PC-3 (cell line): ENCODE measurements around the gene SGO2. TPM values are rescaled to one million over a fixed set of nuclear protein-coding genes. Genes with fewer than 3 reads are reported as not detected.

Experiments used
- ATAC-seq: fragments of 200-7000 bp; cut with Tn5 transposase; 2 replicates; pipeline ENCODE4 v1.9.1; 2020; ENCODE audit warnings: mild to moderate bottlenecking, moderate library complexity
- BruUV-seq: library from RNA; stranded (reverse); fragments of 400-500 nt; replicated peaks from 2 replicates; lab custom pipeline; 2021; lab: Mats Ljungman, UMichigan
- CTCF ChIA-PET: fragments of 300-600 bp; sonication (Branson Sonifier 250); formaldehyde crosslinking; loops from one replicate; lab custom pipeline; 2022; ENCODE audit warnings: antibody characterized with exemption; lab: Charles Lee
- POLR2A ChIA-PET: fragments of 300-600 bp; sonication (Branson Sonifier 250); formaldehyde crosslinking; loops from one replicate; lab custom pipeline; 2022; ENCODE audit warnings: antibody characterized with exemption; ENCODE audit not compliant: unreplicated experiment; lab: Charles Lee
- DNase-seq: peaks from one replicate; pipeline ENCODE4 v3.0.0-alpha.2; 2015
- H2AFZ ChIP-seq: fragments of 300-600 bp; sonication (generic); 2 replicates; pipeline ENCODE4 v1.6.0; 2016; ENCODE audit warnings: antibody characterized with exemption, low read length
- H3F3A ChIP-seq: fragments of 300-600 bp; sonication (generic); one replicate; pipeline ENCODE4 v1.6.0; 2017; ENCODE audit warnings: antibody characterized with exemption, low read length, control low read depth, mild to moderate bottlenecking; ENCODE audit not compliant: unreplicated experiment
- H3K27ac ChIP-seq: fragments of 300-600 bp; sonication (generic); 2 replicates; pipeline ENCODE4 v1.5.1; 2016; ENCODE audit warnings: mild to moderate bottlenecking, low read length
- H3K27me3 ChIP-seq: fragments of 300-600 bp; sonication (generic); 2 replicates; pipeline ENCODE4 v1.6.1; 2016; ENCODE audit warnings: low read length, mixed read lengths
- H3K36me3 ChIP-seq: fragments of 300-600 bp; sonication (generic); 2 replicates; pipeline ENCODE4 v1.6.1; 2016; ENCODE audit warnings: low read depth, mixed run types, low read length, mixed read lengths
- H3K4me1 ChIP-seq: fragments of 300-600 bp; sonication (generic); 2 replicates; pipeline ENCODE4 v1.5.1; 2016; ENCODE audit warnings: low read length; ENCODE audit not compliant: insufficient read depth
- H3K4me2 ChIP-seq: fragments of 300-600 bp; sonication (generic); 2 replicates; pipeline ENCODE4 v1.6.0; 2016; ENCODE audit warnings: low read length
- H3K4me3 ChIP-seq: fragments of 300-600 bp; sonication (generic); 2 replicates; pipeline ENCODE4 v1.5.1; 2016; ENCODE audit warnings: mild to moderate bottlenecking, low read length, mixed read lengths
- H3K79me2 ChIP-seq: fragments of 300-600 bp; sonication (generic); 2 replicates; pipeline ENCODE4 v1.6.1; 2017; ENCODE audit warnings: low read length, mixed read lengths
- H3K9ac ChIP-seq: fragments of 300-600 bp; sonication (generic); 2 replicates; pipeline ENCODE4 v1.6.0; 2016; ENCODE audit warnings: mild to moderate bottlenecking, low read length
- H3K9me2 ChIP-seq: fragments of 300-600 bp; sonication (generic); replicated peaks from 2 replicates; pipeline ENCODE4 v1.6.1; 2016; ENCODE audit warnings: mixed run types, low read length, mixed read lengths
- H3K9me3 ChIP-seq: fragments of 300-600 bp; sonication (generic); 2 replicates; pipeline ENCODE4 v1.6.1; 2016; ENCODE audit warnings: low read length, mixed read lengths
- H4K20me1 ChIP-seq: fragments of 300-600 bp; sonication (generic); 2 replicates; pipeline ENCODE4 v1.6.1; 2016; ENCODE audit warnings: low read length, mixed read lengths
- CTCF ChIP-seq: fragments of 300-600 bp; sonication (generic); conservative IDR thresholded peaks from 2 replicates; pipeline ENCODE4 v1.5.1; 2017; ENCODE audit warnings: antibody characterized with exemption, low read depth, mild to moderate bottlenecking, low read length
- EZH2 ChIP-seq: fragments of 300-600 bp; sonication (generic); IDR thresholded peaks from one replicate; pipeline ENCODE4 v1.6.1; 2017; ENCODE audit warnings: antibody characterized with exemption, mild to moderate bottlenecking, low read length; ENCODE audit not compliant: unreplicated experiment
- EZH2phosphoT487 ChIP-seq: fragments of 300-600 bp; sonication (generic); IDR thresholded peaks from 2 replicates; pipeline ENCODE4 v1.6.1; 2018; ENCODE audit warnings: mild to moderate bottlenecking, antibody characterized with exemption, low read length, borderline replicate concordance
- intact Hi-C: fragments of 100-400 bp; cut with micrococcal nuclease; formaldehyde crosslinking; loops from 2 replicates; pipeline ENCODE4 v1.9.0; 2023
- total RNA-seq: library from RNA; depleted of rRNA; stranded (reverse); fragments of >200 nt; gene quantifications from 2 replicates; pipeline ENCODE4 v1.2.3, GENCODE V29; 2014

Gene SGO2
- total RNA-seq, 1 experiment from 2014 or later, result 25.6 TPM

GRCh38 chr2:200567932-200568331 is 41.9 kb downstream of the SGO2 start:
- no peak overlapping the region for H3K4me3 ChIP-seq
- ChIA-PET CTCF (no interaction called here), POLR2A (no interaction called here)
- H4K20me1 ChIP-seq, result no peaks in the 10 kb centered on the region
- intact Hi-C loops, result no loop called here
- H3F3A ChIP-seq, result no peaks in the 10 kb centered on the region
- H2AFZ ChIP-seq, result no peak overlapping the region
- no TSS peak for BruUV-seq
- no peaks in the 10 kb centered on the region for H3K4me1 ChIP-seq
- peaks cover 16% of the 10 kb centered on the region; the same call in 1 of the 2 replicates for H3K36me3 ChIP-seq
- H3K9me3 ChIP-seq, result no peaks in the 10 kb centered on the region
- no peak overlapping the region for H3K27ac ChIP-seq
- H3K4me2 ChIP-seq, result no peak overlapping the region
- DNase-seq (no peak), ATAC-seq (no peak)
- H3K9me2 ChIP-seq, result no peaks in the 10 kb centered on the region
- no peaks in the 10 kb centered on the region for H3K27me3 ChIP-seq
- no peaks in the 10 kb centered on the region for H3K79me2 ChIP-seq
- no peak overlapping the region for H3K9ac ChIP-seq
- no peak for TF ChIP-seq EZH2phosphoT487
- TF ChIP-seq EZH2, result no peak
- TF ChIP-seq CTCF, result no peak

- peak; percentile 69 for TF ChIP-seq CTCF
- no peak for TF ChIP-seq EZH2phosphoT487
- TF ChIP-seq EZH2, result no peak
- BruUV-seq, result no TSS peak
- ATAC-seq, result no peak
- H3K36me3 ChIP-seq, result peaks cover 11% of the 10 kb centered on the region; the same call in 1 of the 2 replicates
- peak; percentile 60 for DNase-seq
- peaks cover 5% of the 10 kb centered on the region for H3F3A ChIP-seq
- H3K9me3 ChIP-seq, result no peaks in the 10 kb centered on the region
- POLR2A ChIA-PET, result interaction anchor here (0.6 kb wide), 1 partner anchor 136 kb away, joined by 5 read pairs; no protein-coding TSS in a partner anchor
- intact Hi-C loops, result loop anchor here (1.0 to 10.0 kb wide), 3 partner anchors 127 to 604 kb away; partner anchors contain the start of genes NIF3L1 and PPIL3
- H3K4me1 ChIP-seq, result no peaks in the 10 kb centered on the region
- H2AFZ ChIP-seq, result no peak overlapping the region
- H3K79me2 ChIP-seq, result no peaks in the 10 kb centered on the region
- CTCF ChIA-PET, result interaction anchor here (0.6 to 0.7 kb wide), 5 partner anchors 39 to 492 kb away, joined by 3 to 9 read pairs (median 6); no protein-coding TSS in a partner anchor
- no peak overlapping the region for H3K4me3 ChIP-seq
- H3K9ac ChIP-seq, result no peak overlapping the region
- H3K27ac ChIP-seq, result no peak overlapping the region
- H3K27me3 ChIP-seq, result no peaks in the 10 kb centered on the region
- H3K4me2 ChIP-seq, result no peak overlapping the region
- no peaks in the 10 kb centered on the region for H4K20me1 ChIP-seq
- H3K9me2 ChIP-seq, result no peaks in the 10 kb centered on the region
Measured at GRCh38 chr2:200575957-200576356, 50.0 kb downstream of the SGO2 start.

GRCh38 chr2:200577027-200577426 is 51.0 kb downstream of the SGO2 start:
- H3K36me3 ChIP-seq, result 0 out of 2 replicates have a peak, but pooled peaks cover 2% of the 10 kb centered on the region
- ChIA-PET POLR2A (no interaction called here), CTCF (no interaction called here)
- H3K27ac ChIP-seq, result no peak overlapping the region
- H3K9me2 ChIP-seq, result no peaks in the 10 kb centered on the region
- no peaks in the 10 kb centered on the region for H3K4me1 ChIP-seq
- H4K20me1 ChIP-seq, result no peaks in the 10 kb centered on the region
- no peak overlapping the region for H3K4me3 ChIP-seq
- H3K27me3 ChIP-seq, result no peaks in the 10 kb centered on the region
- peaks cover 5% of the 10 kb centered on the region for H3F3A ChIP-seq
- no peak overlapping the region for H2AFZ ChIP-seq
- no TSS peak for BruUV-seq
- intact Hi-C loops, result loop anchor here (5.0 to 10.0 kb wide), 2 partner anchors 308 to 605 kb away; partner anchors contain the start of genes NIF3L1 and PPIL3
- H3K9me3 ChIP-seq, result no peaks in the 10 kb centered on the region
- DNase-seq, result no peak
- ATAC-seq, result no peak
- H3K79me2 ChIP-seq, result no peaks in the 10 kb centered on the region
- H3K4me2 ChIP-seq, result no peak overlapping the region
- H3K9ac ChIP-seq, result no peak overlapping the region
- TF ChIP-seq EZH2, result no peak
- TF ChIP-seq EZH2phosphoT487, result no peak
- no peak; the same call in 1 of the 2 replicates for TF ChIP-seq CTCF
